ENCODE data around the gene PLAA.

The PLAA gene

GRCh38 chr9:26946753-26947727 lies at the start of gene PLAA:
TSS of gene PLAA (minus strand) at chr9:26947242. CDS start at chr9:26947045, 197 bp downstream.
- DNase-seq = peak; percentile 53

GRCh38 chr9:26995810-26996209 lies 48.8 kb upstream of the PLAA start:
- no peak for DNase-seq

- DNase-seq = no peak
Observed at GRCh38 chr9:26983340-26983739, 36.3 kb upstream of the PLAA start.

- no peak for DNase-seq
Observed at GRCh38 chr9:26975728-26976707, 29.0 kb upstream of the PLAA start.

GRCh38 chr9:26974927-26975326 lies 27.9 kb upstream of the PLAA start:
- DNase-seq = no peak

- no peak for DNase-seq
Observed at GRCh38 chr9:26973989-26974388, 26.9 kb upstream of the PLAA start.

GRCh38 chr9:26971721-26972120 lies 24.7 kb upstream of the PLAA start:
- no peak for DNase-seq

GRCh38 chr9:26956860-26957233 lies 9.8 kb upstream of the PLAA start:
- no peak for DNase-seq

- DNase-seq = peak; percentile 71
Observed at GRCh38 chr9:26955921-26956859, 9.1 kb upstream of the PLAA start, which contains the start of gene IFT74. TSS of gene IFT74 (plus strand) at chr9:26956412. CDS start at chr9:26961968, 5,556 bp downstream.

- DNase-seq = no peak
Observed at GRCh38 chr9:26955222-26955903, 8.3 kb upstream of the PLAA start.

GRCh38 chr9:26954050-26954508 lies 7.0 kb upstream of the PLAA start:
- DNase-seq = no peak

- no peak for DNase-seq
Observed at GRCh38 chr9:26951794-26952193, 4.8 kb upstream of the PLAA start.

- DNase-seq = no peak
Observed at GRCh38 chr9:26950521-26950920, 3.5 kb upstream of the PLAA start.

GRCh38 chr9:26949637-26950069 lies 2.6 kb upstream of the PLAA start:
- no peak for DNase-seq

- no peak for DNase-seq
Observed at GRCh38 chr9:26947736-26948135, 694 bp upstream of the PLAA start.

GRCh38 chr9:26945591-26945990 lies 1.5 kb downstream of the PLAA start:
- DNase-seq = no peak

- DNase-seq = no peak
Observed at GRCh38 chr9:26940779-26941178, 6.3 kb downstream of the PLAA start.

GRCh38 chr9:26939955-26940711 lies 6.9 kb downstream of the PLAA start:
- DNase-seq = no peak

- DNase-seq = no peak
Observed at GRCh38 chr9:26937816-26938371, 9.1 kb downstream of the PLAA start.

GRCh38 chr9:26935847-26936246 lies 11.2 kb downstream of the PLAA start:
- DNase-seq = no peak
